ENCODE data around the gene EIF3K.

EIF3K gene

DNA sequence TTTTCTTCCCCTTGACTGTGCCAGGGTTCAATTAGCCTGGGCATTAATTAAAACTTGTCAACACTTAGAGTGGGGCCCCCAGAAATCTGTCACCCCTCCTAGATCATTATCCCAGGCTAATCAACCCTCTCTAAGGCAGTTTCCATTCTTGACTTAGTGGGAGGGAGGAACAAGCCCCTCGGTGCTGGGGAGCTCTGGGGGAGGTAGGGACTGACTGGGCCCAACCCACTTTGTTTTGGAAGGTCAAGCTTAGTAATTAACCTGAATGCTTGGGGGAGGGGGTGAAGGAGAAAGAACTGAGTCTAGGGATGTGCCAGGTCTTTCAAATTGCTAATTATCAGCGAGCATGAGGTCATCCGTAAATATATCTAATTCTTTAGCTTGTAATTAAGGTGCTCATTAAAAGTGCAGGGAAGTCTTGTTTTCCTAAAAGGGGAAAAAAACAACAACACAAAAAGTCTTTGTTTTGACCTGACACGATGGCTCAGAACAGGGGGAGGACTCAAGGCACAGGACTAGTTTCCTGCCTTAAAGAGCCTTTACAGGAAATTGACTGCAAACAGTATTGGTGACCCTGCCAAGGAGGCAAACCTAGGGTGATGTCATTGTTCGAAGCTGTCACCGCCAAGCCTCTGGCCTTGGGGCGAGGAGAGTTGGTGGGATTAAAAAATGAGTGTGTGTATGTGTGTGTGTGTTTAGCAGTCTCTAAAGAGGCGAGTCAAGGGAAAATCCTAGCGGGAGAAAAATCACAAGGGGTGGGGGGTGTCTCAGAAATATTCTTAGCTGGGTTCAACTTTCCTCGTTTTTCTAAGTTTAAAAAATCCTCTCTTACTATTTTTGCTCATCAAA is 47.9 kb downstream of the EIF3K start:
- Histone ChIP-seq H2BK12ac (ENCODE audit: low read length) (peak overlapping the region; percentile 47), H4K8ac (ENCODE audit: low read depth, low read length) (peak overlapping the region; percentile 67), H3K4me3 (ENCODE audit: low read depth, low read length) (no peak overlapping the region), H2BK5ac (ENCODE audit: low read depth, low read length, poor library complexity) (peak overlapping the region; percentile 71), H3K36me3 (ENCODE audit: control insufficient read depth in 1 of 2, insufficient read depth in 2 of 2, low read length in 2 of 2) (peaks cover 16 to 25% of the 10 kb centered on the region in 2 experiments), H3K18ac (ENCODE audit: low read length) (peak overlapping the region; percentile 60), H2AFZ (ENCODE audit: insufficient read depth, low read length, poor library complexity) (peak overlapping the region; percentile 28), H3K27me3 (ENCODE audit: insufficient read depth, low read length) (no peaks in the 10 kb centered on the region), H4K91ac (ENCODE audit: low read depth, low read length) (peak overlapping the region; percentile 86), H3K4me2 (ENCODE audit: low read length) (peak overlapping the region; percentile 35), H3K9me3 (ENCODE audit: insufficient read depth, low read depth, low read length) (no peaks in the 10 kb centered on the region), H3K14ac (ENCODE audit: low read length) (peak overlapping the region; percentile 75), H4K12ac (ENCODE audit: low read depth, low read length) (peak overlapping the region; percentile 17), H3K79me1 (ENCODE audit: low read length) (peaks cover 60% of the 10 kb centered on the region), H2AK5ac (ENCODE audit: low read length) (no peak overlapping the region), H3K79me2 (ENCODE audit: control insufficient read depth, insufficient read depth, low read length, poor library complexity) (peaks cover 53% of the 10 kb centered on the region), H3K4ac (ENCODE audit: low read depth, low read length) (peak overlapping the region; percentile 50), H3K27ac (ENCODE audit: low read depth, low read length) (peak overlapping the region; percentile 97), H2BK120ac (ENCODE audit: insufficient read depth, low read length, poor library complexity) (peak overlapping the region; percentile 75), H3K4me1 (ENCODE audit: control insufficient read depth in 1 of 2, insufficient read depth in 2 of 2, low read length in 2 of 2) (peaks cover 73 to 78% of the 10 kb centered on the region in 2 experiments), H3K23ac (ENCODE audit: low read length) (no peak overlapping the region), H3K9ac (ENCODE audit: low read length) (peak overlapping the region; percentile 47)
- DNase-seq = no peak
- WGBS (ENCODE audit: extremely low coverage, insufficient coverage, insufficient read length) = no CpG with 5 or more reads among the region's 10 CpGs

DNA sequence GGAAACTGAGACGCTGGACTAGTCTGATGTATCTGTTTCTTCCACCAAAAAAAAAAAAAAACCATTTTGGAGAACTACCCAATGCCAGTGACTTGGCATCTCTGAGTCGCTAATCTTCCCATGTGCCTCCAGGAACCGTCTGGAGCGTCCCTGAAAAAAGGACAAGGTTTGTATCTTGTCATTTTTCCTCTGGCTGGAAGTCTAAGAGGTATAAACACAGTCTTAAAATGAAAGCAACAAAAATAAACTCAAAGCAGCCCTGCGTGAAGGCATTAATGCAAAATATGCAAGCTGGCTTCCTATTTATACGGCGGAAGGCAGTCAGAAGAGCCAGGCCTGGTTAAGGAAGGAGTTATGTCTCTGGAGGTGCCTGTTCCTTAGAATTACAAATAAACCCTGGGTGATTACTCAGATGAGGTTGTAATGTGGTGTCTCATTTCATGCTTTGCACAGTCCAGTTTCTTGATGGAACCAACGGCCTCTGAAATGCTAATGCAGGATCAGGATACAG is 48.7 kb downstream of the EIF3K start:
- Histone ChIP-seq H3K36me3 (ENCODE audit: control insufficient read depth in 1 of 2, insufficient read depth in 2 of 2, low read length in 2 of 2) (peaks cover 16 to 25% of the 10 kb centered on the region in 2 experiments), H3K9me3 (ENCODE audit: insufficient read depth, low read depth, low read length) (no peaks in the 10 kb centered on the region), H2AK5ac (ENCODE audit: low read length) (no peak overlapping the region), H3K23ac (ENCODE audit: low read length) (no peak overlapping the region), H3K4ac (ENCODE audit: low read depth, low read length) (peak overlapping the region; percentile 30), H2BK5ac (ENCODE audit: low read depth, low read length, poor library complexity) (peak overlapping the region; percentile 3), H4K91ac (ENCODE audit: low read depth, low read length) (peak overlapping the region; percentile 27), H3K4me2 (ENCODE audit: low read length) (no peak overlapping the region), H4K12ac (ENCODE audit: low read depth, low read length) (no peak overlapping the region), H3K79me1 (ENCODE audit: low read length) (peaks cover 58% of the 10 kb centered on the region), H3K18ac (ENCODE audit: low read length) (no peak overlapping the region), H4K8ac (ENCODE audit: low read depth, low read length) (no peak overlapping the region), H2BK120ac (ENCODE audit: insufficient read depth, low read length, poor library complexity) (no peak overlapping the region), H2AFZ (ENCODE audit: insufficient read depth, low read length, poor library complexity) (no peak overlapping the region), H3K27ac (ENCODE audit: low read depth, low read length) (peak overlapping the region; percentile 97), H3K79me2 (ENCODE audit: control insufficient read depth, insufficient read depth, low read length, poor library complexity) (peaks cover 51% of the 10 kb centered on the region), H3K14ac (ENCODE audit: low read length) (no peak overlapping the region), H3K27me3 (ENCODE audit: insufficient read depth, low read length) (no peaks in the 10 kb centered on the region), H3K4me1 (ENCODE audit: control insufficient read depth in 1 of 2, insufficient read depth in 2 of 2, low read length in 2 of 2) (peaks cover 69 to 78% of the 10 kb centered on the region in 2 experiments), H3K9ac (ENCODE audit: low read length) (no peak overlapping the region), H3K4me3 (ENCODE audit: low read depth, low read length) (no peak overlapping the region), H2BK12ac (ENCODE audit: low read length) (no peak overlapping the region)
- DNase-seq = no peak
- WGBS (ENCODE audit: extremely low coverage, insufficient coverage, insufficient read length) = no CpG with 5 or more reads among the region's 8 CpGs

DNA sequence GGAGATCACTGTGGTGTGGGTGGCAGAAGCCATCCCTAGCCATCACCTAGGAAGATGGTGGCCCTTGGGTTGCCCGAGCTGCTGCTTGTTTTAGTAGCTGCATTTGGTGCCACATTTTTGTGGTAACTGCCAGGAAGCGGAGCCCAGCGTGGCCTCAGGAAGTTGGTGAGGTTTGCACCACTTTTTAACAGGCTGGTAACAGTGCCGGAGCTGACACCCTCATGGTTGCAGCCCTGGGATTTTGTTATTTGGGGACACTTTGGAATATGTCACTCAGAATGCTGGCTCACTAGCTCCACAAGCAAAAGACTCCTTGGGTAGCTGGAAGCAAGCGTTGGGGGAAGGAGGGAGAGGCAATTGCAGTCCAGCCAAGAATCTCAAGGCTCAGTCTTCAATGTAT is 50.6 kb downstream of the EIF3K start:
- H2BK120ac ChIP-seq (ENCODE audit: insufficient read depth, low read length, poor library complexity) = peak overlapping the region; percentile 9
- no peak overlapping the region for H2AFZ ChIP-seq (ENCODE audit: insufficient read depth, low read length, poor library complexity)
- H3K14ac ChIP-seq (ENCODE audit: low read length) = no peak overlapping the region
- H2BK12ac ChIP-seq (ENCODE audit: low read length) = no peak overlapping the region
- no peak overlapping the region for H2AK5ac ChIP-seq (ENCODE audit: low read length)
- H3K4me1 ChIP-seq (ENCODE audit: control insufficient read depth in 1 of 2, insufficient read depth in 2 of 2, low read length in 2 of 2) = peaks cover 57 to 66% of the 10 kb centered on the region in 2 experiments
- H3K27ac ChIP-seq (ENCODE audit: low read depth, low read length) = peak overlapping the region; percentile 66
- peaks cover 53% of the 10 kb centered on the region for H3K79me1 ChIP-seq (ENCODE audit: low read length)
- WGBS (ENCODE audit: extremely low coverage, insufficient coverage, insufficient read length) = no CpG with 5 or more reads among the region's 5 CpGs
- H3K4me3 ChIP-seq (ENCODE audit: low read depth, low read length) = no peak overlapping the region
- H4K8ac ChIP-seq (ENCODE audit: low read depth, low read length) = peak overlapping the region; percentile 8
- peak overlapping the region; percentile 8 for H4K91ac ChIP-seq (ENCODE audit: low read depth, low read length)
- H3K27me3 ChIP-seq (ENCODE audit: insufficient read depth, low read length) = no peaks in the 10 kb centered on the region
- no peak for DNase-seq
- peak overlapping the region; percentile 19 for H4K12ac ChIP-seq (ENCODE audit: low read depth, low read length)
- no peak overlapping the region for H3K9ac ChIP-seq (ENCODE audit: low read length)
- peaks cover 40% of the 10 kb centered on the region for H3K79me2 ChIP-seq (ENCODE audit: control insufficient read depth, insufficient read depth, low read length, poor library complexity)
- no peak overlapping the region for H3K23ac ChIP-seq (ENCODE audit: low read length)
- no peak overlapping the region for H2BK5ac ChIP-seq (ENCODE audit: low read depth, low read length, poor library complexity)
- H3K4ac ChIP-seq (ENCODE audit: low read depth, low read length) = peak overlapping the region; percentile 96
- no peak overlapping the region for H3K4me2 ChIP-seq (ENCODE audit: low read length)
- H3K36me3 ChIP-seq (ENCODE audit: control insufficient read depth in 1 of 2, insufficient read depth in 2 of 2, low read length in 2 of 2) = peaks cover 11 to 15% of the 10 kb centered on the region in 2 experiments
- H3K9me3 ChIP-seq (ENCODE audit: insufficient read depth, low read depth, low read length) = no peaks in the 10 kb centered on the region
- H3K18ac ChIP-seq (ENCODE audit: low read length) = peak overlapping the region; percentile 34

DNA sequence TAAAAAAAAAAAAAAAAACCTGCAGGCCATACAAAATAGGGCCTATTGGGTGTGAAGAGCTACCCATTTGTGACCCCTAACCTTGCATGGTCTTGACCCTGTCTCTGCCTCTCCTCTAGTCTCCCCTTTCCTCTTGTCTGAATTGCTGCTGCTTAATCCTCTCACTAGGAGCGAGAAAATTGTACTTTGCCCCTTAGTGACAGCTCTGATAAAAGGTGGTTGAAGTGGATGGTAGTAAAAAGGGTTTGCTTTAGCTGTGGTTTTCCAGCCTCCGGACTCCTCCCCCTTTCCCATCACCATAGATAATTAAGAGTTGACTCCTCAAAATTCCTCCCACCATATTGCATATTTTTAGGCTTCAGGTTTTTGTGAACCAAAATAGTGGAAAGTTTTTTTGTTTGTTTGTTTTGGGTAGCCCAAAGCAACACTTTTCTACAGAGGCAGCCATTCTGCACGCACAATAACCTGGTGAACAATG is 52.0 kb downstream of the EIF3K start:
- no CpG with 5 or more reads among the region's 3 CpGs for WGBS (ENCODE audit: extremely low coverage, insufficient coverage, insufficient read length)
- H4K8ac ChIP-seq (ENCODE audit: low read depth, low read length) = no peak overlapping the region
- H3K36me3 ChIP-seq (ENCODE audit: control insufficient read depth in 1 of 2, insufficient read depth in 2 of 2, low read length in 2 of 2) = peaks cover 9 to 17% of the 10 kb centered on the region in 2 experiments
- no peak overlapping the region for H2BK120ac ChIP-seq (ENCODE audit: insufficient read depth, low read length, poor library complexity)
- no peak overlapping the region for H4K12ac ChIP-seq (ENCODE audit: low read depth, low read length)
- no peak overlapping the region for H3K18ac ChIP-seq (ENCODE audit: low read length)
- H3K14ac ChIP-seq (ENCODE audit: low read length) = no peak overlapping the region
- no peaks in the 10 kb centered on the region for H3K27me3 ChIP-seq (ENCODE audit: insufficient read depth, low read length)
- H2BK12ac ChIP-seq (ENCODE audit: low read length) = no peak overlapping the region
- no peak overlapping the region for H3K9ac ChIP-seq (ENCODE audit: low read length)
- no peak overlapping the region for H2BK5ac ChIP-seq (ENCODE audit: low read depth, low read length, poor library complexity)
- H3K4ac ChIP-seq (ENCODE audit: low read depth, low read length) = peak overlapping the region; percentile 12
- peak overlapping the region; percentile 83 for H3K27ac ChIP-seq (ENCODE audit: low read depth, low read length)
- no peak overlapping the region for H3K23ac ChIP-seq (ENCODE audit: low read length)
- H3K9me3 ChIP-seq (ENCODE audit: insufficient read depth, low read depth, low read length) = no peaks in the 10 kb centered on the region
- peak in 1 of 2 donors; percentile 52 for DNase-seq
- H2AFZ ChIP-seq (ENCODE audit: insufficient read depth, low read length, poor library complexity) = no peak overlapping the region
- no peak overlapping the region for H3K4me2 ChIP-seq (ENCODE audit: low read length)
- H2AK5ac ChIP-seq (ENCODE audit: low read length) = no peak overlapping the region
- peaks cover 54 to 66% of the 10 kb centered on the region in 2 experiments for H3K4me1 ChIP-seq (ENCODE audit: control insufficient read depth in 1 of 2, insufficient read depth in 2 of 2, low read length in 2 of 2)
- no peak overlapping the region for H3K4me3 ChIP-seq (ENCODE audit: low read depth, low read length)
- H3K79me2 ChIP-seq (ENCODE audit: control insufficient read depth, insufficient read depth, low read length, poor library complexity) = peaks cover 44% of the 10 kb centered on the region
- no peak overlapping the region for H4K91ac ChIP-seq (ENCODE audit: low read depth, low read length)
- H3K79me1 ChIP-seq (ENCODE audit: low read length) = peaks cover 55% of the 10 kb centered on the region

Measured in trophoblast cell (in vitro differentiated cells and primary cell).